EL (cell line): ENCODE measurements around the gene FZR1.

ENCODE experiments used
- DNase-seq: peaks from one replicate; pipeline ENCODE4 v3.0.0-alpha.2; 2016

The FZR1 gene

GRCh38 chr19:3533033-3533432 is 26.9 kb downstream of the FZR1 start:
- DNase-seq = no peak

GRCh38 chr19:3533563-3534216 is 27.6 kb downstream of the FZR1 start:
- no peak for DNase-seq

GRCh38 chr19:3534375-3535234 is 28.5 kb downstream of the FZR1 start:
- no peak for DNase-seq

GRCh38 chr19:3535235-3535535 is 29.1 kb downstream of the FZR1 start:
- no peak for DNase-seq

GRCh38 chr19:3535563-3535965 is 29.5 kb downstream of the FZR1 start:
- no peak for DNase-seq

GRCh38 chr19:3535981-3536380 is 29.9 kb downstream of the FZR1 start:
- DNase-seq = no peak

GRCh38 chr19:3536429-3537100 is 30.5 kb downstream of the FZR1 start:
- no peak for DNase-seq

GRCh38 chr19:3537101-3537437 is 31.0 kb downstream of the FZR1 start:
- DNase-seq = no peak

GRCh38 chr19:3537438-3538240 is 31.5 kb downstream of the FZR1 start:
- no peak for DNase-seq

- DNase-seq = no peak
These were observed 32.3 kb downstream of the FZR1 start for GRCh38 chr19:3538258-3538929.

GRCh38 chr19:3538965-3539755 is 33.0 kb downstream of the FZR1 start, which contains the start of gene TEKTIP1:
Gene TEKTIP1, plus strand, starts transcription at chr19:3539174. Its CDS starts 4 bp downstream, at chr19:3539178.
- DNase-seq = no peak

GRCh38 chr19:3539756-3540118 is 33.6 kb downstream of the FZR1 start:
- DNase-seq = no peak

GRCh38 chr19:3543150-3544057 is 37.3 kb downstream of the FZR1 start:
- no peak for DNase-seq

GRCh38 chr19:3544058-3544376 is 37.9 kb downstream of the FZR1 start:
- no peak for DNase-seq

- DNase-seq = peak; percentile 58
These were observed 38.9 kb downstream of the FZR1 start for GRCh38 chr19:3544742-3545668.

GRCh38 chr19:3545669-3546034 is 39.5 kb downstream of the FZR1 start:
- no peak for DNase-seq

GRCh38 chr19:3546119-3546518 is 40.0 kb downstream of the FZR1 start:
- DNase-seq = no peak

GRCh38 chr19:3547301-3547731 is 41.2 kb downstream of the FZR1 start:
- DNase-seq = no peak

GRCh38 chr19:3547767-3548282 is 41.7 kb downstream of the FZR1 start:
- no peak for DNase-seq

- DNase-seq = no peak
These were observed 42.5 kb downstream of the FZR1 start for GRCh38 chr19:3548606-3549005.
